GM23338 (cell line): Measurements from ENCODE around the gene INPP4B. TPM values are rescaled to one million over a fixed set of nuclear protein-coding genes. Genes with fewer than 3 reads are reported as not detected.

Source experiments
- ATAC-seq: fragments of 200-7000 bp; cut with Tn5 transposase; 3 replicates; pipeline ENCODE4 v1.9.1; 2020
- DNase-seq: peaks from one replicate; pipeline ENCODE4 v3.0.0-alpha.2; 2015; ENCODE audit warnings: low spot score
- H2AFZ ChIP-seq: fragments of 200-600 bp; sonication (generic); 2 replicates; pipeline ENCODE4 v1.8.0; 2016; ENCODE audit warnings: antibody characterized with exemption, mild to moderate bottlenecking, moderate library complexity
- H3F3A ChIP-seq: fragments of 200-600 bp; sonication (generic); replicated peaks from 2 replicates; pipeline ENCODE4 v1.8.0; 2017; ENCODE audit warnings: antibody characterized with exemption, mixed run types, low read depth
- H3K27ac ChIP-seq: fragments of 200-600 bp; sonication (generic); 2 replicates; pipeline ENCODE4 v1.6.1; 2016; ENCODE audit warnings: low read depth
- H3K27me3 ChIP-seq: fragments of 200-600 bp; sonication (generic); 2 replicates; pipeline ENCODE4 v1.8.0; 2016; ENCODE audit warnings: mild to moderate bottlenecking, mixed run types, moderate library complexity; ENCODE audit not compliant: insufficient read depth
- H3K36me3 ChIP-seq: fragments of 200-600 bp; sonication (generic); 2 replicates; pipeline ENCODE4 v1.8.0; 2016; ENCODE audit warnings: mild to moderate bottlenecking; ENCODE audit not compliant: insufficient read depth
- H3K4me1 ChIP-seq: fragments of 200-600 bp; sonication (generic); 2 replicates; pipeline ENCODE4 v1.8.0; 2016; ENCODE audit warnings: mild to moderate bottlenecking, moderate library complexity; ENCODE audit not compliant: insufficient read depth
- H3K4me2 ChIP-seq: fragments of 200-600 bp; sonication (generic); 2 replicates; pipeline ENCODE4 v1.7.1; 2017; ENCODE audit warnings: mixed run types
- H3K4me3 ChIP-seq: fragments of 200-600 bp; sonication (generic); 2 replicates; pipeline ENCODE4 v1.6.1; 2016; ENCODE audit warnings: mixed run types
- H3K79me2 ChIP-seq: fragments of 200-600 bp; sonication (generic); replicated peaks from 2 replicates; pipeline ENCODE4 v1.8.0; 2017; ENCODE audit warnings: mild to moderate bottlenecking; ENCODE audit not compliant: insufficient read depth
- H3K9me2 ChIP-seq: fragments of 200-600 bp; sonication (generic); 2 replicates; pipeline ENCODE4 v1.8.0; 2017; ENCODE audit not compliant: insufficient read depth
- H4K20me1 ChIP-seq: fragments of 200-600 bp; sonication (generic); replicated peaks from 2 replicates; pipeline ENCODE4 v1.8.0; 2017; ENCODE audit warnings: mild to moderate bottlenecking; ENCODE audit not compliant: insufficient read depth
- H3K27ac Mint-ChIP-seq: 2 replicates; pipeline ENCODE4 v1.8.0; 2020; ENCODE audit warnings: inconsistent platforms, mild to moderate bottlenecking, moderate library complexity, mixed read lengths
- H3K27me3 Mint-ChIP-seq: 3 replicates; pipeline ENCODE4 v1.8.0; 2022; ENCODE audit warnings: low read depth, mild to moderate bottlenecking, moderate library complexity, mixed read lengths, inconsistent platforms; ENCODE audit not compliant: insufficient read depth, poor library complexity
- H3K36me3 Mint-ChIP-seq: 3 replicates; pipeline ENCODE4 v1.8.0; 2021; ENCODE audit warnings: low read depth, mild to moderate bottlenecking, inconsistent platforms, moderate library complexity, mixed read lengths
- H3K4me1 Mint-ChIP-seq: 3 replicates; pipeline ENCODE4 v1.8.0; 2020; ENCODE audit warnings: mild to moderate bottlenecking, inconsistent platforms, mixed read lengths
- H3K4me3 Mint-ChIP-seq: 3 replicates; pipeline ENCODE4 v1.8.0; 2021; ENCODE audit warnings: moderate library complexity, mild to moderate bottlenecking, inconsistent platforms, mixed read lengths
- H3K9me3 Mint-ChIP-seq: 3 replicates; pipeline ENCODE4 v1.8.0; 2020; ENCODE audit warnings: moderate library complexity, mild to moderate bottlenecking, inconsistent platforms, mixed read lengths
- CREB1 ChIP-seq: fragments of 250-450 bp; sonication (Bioruptor Pico); IDR thresholded peaks from 2 replicates; pipeline ENCODE4 v1.5.0; 2020; ENCODE audit warnings: low read depth, mild to moderate bottlenecking, moderate library complexity
- ETS1 ChIP-seq: IDR thresholded peaks from 2 replicates; pipeline ENCODE4 v1.6.1; 2016; ENCODE audit warnings: antibody characterized with exemption
- EZH2 ChIP-seq: fragments of 200-600 bp; sonication (generic); IDR thresholded peaks from one replicate; pipeline ENCODE4 v1.8.0; 2017; ENCODE audit warnings: antibody characterized with exemption, mild to moderate bottlenecking, low read depth; ENCODE audit not compliant: unreplicated experiment
- EZH2phosphoT487 ChIP-seq: fragments of 200-600 bp; sonication (generic); IDR thresholded peaks from one replicate; pipeline ENCODE4 v1.8.1; 2018; ENCODE audit warnings: antibody characterized with exemption; ENCODE audit not compliant: unreplicated experiment
- JUNB ChIP-seq: IDR thresholded peaks from one replicate; pipeline ENCODE4 v1.6.1; 2016; ENCODE audit warnings: antibody characterized with exemption; ENCODE audit not compliant: unreplicated experiment
- NANOG ChIP-seq: IDR thresholded peaks from 2 replicates; pipeline ENCODE4 v1.6.1; 2016; ENCODE audit warnings: antibody characterized with exemption, borderline replicate concordance
- POLR2AphosphoS5 ChIP-seq: IDR thresholded peaks from 2 replicates; pipeline ENCODE4 v1.6.1; 2016; ENCODE audit warnings: antibody characterized with exemption, low read depth
- STAT1 ChIP-seq: IDR thresholded peaks from one replicate; pipeline ENCODE4 v1.6.1; 2016; ENCODE audit warnings: antibody characterized with exemption; ENCODE audit not compliant: unreplicated experiment
- ZNF114 ChIP-seq: fragments of 250-450 bp; sonication (Bioruptor Pico); IDR thresholded peaks from 2 replicates; pipeline ENCODE4 v1.5.0; 2020; ENCODE audit warnings: mild to moderate bottlenecking, moderate library complexity
- polyA plus RNA-seq: library from polyadenylated mRNA; unstranded; fragments of >200 nt; fragmentation: Nextera tagmentation; extraction: Ambion mirVana; gene quantifications from 2 replicates; pipeline ENCODE4 v1.2.1, GENCODE V29; 2016
- total RNA-seq: library from RNA; depleted of rRNA; stranded (reverse); fragments of >200 nt; shearing (Covaris generic); gene quantifications from 2 replicates; pipeline ENCODE4 v1.2.3, GENCODE V29; 2014
- TF ChIP-seq, protein P1 (sequence below), 2 experiments: fragments of 200-600 bp in 1 of 2; sonication (generic) in 1 of 2; conservative IDR thresholded peaks; 2 replicates each; pipeline versions ENCODE4 v1.5.1 to v1.6.1; 2016 to 2017; ENCODE audit warnings: antibody characterized with exemption in 2 of 2, low read depth in 2 of 2, mild to moderate bottlenecking in 2 of 2, moderate library complexity in 1 of 2
- TF ChIP-seq, protein P2 (sequence below): IDR thresholded peaks from one replicate; pipeline ENCODE4 v1.6.1; 2018; ENCODE audit warnings: antibody characterized with exemption; ENCODE audit not compliant: unreplicated experiment

INPP4B gene
- total and polyA plus RNA-seq, 2 experiments from 2014 or later, result 0.11 to 0.14 TPM

DNA sequence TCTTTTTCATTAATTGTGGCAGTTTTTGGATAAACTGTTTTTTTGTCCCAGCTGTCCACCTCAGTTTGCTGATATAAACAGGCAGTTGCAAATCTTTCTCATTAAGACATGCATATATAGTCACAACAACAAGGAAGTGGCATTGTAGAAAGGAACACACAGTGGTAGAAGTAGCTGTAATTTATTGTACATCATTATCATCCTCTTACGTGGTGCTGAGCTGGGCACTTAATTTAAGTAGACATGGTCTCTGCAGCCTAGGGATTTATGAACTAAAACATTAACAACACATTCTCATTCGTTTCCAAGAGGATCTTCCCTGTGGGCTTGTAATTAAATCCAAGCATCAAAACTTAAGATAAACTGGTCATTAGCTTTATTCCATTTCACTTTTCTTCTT is 500.2 kb downstream of the INPP4B start (continued):
- TF ChIP-seq, protein P1, sequence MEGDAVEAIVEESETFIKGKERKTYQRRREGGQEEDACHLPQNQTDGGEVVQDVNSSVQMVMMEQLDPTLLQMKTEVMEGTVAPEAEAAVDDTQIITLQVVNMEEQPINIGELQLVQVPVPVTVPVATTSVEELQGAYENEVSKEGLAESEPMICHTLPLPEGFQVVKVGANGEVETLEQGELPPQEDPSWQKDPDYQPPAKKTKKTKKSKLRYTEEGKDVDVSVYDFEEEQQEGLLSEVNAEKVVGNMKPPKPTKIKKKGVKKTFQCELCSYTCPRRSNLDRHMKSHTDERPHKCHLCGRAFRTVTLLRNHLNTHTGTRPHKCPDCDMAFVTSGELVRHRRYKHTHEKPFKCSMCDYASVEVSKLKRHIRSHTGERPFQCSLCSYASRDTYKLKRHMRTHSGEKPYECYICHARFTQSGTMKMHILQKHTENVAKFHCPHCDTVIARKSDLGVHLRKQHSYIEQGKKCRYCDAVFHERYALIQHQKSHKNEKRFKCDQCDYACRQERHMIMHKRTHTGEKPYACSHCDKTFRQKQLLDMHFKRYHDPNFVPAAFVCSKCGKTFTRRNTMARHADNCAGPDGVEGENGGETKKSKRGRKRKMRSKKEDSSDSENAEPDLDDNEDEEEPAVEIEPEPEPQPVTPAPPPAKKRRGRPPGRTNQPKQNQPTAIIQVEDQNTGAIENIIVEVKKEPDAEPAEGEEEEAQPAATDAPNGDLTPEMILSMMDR (conservative IDR thresholded peaks at IDR 0.05; ENCODE audit: low read depth in 2 of 2), result no peak
- TF ChIP-seq, protein P2, sequence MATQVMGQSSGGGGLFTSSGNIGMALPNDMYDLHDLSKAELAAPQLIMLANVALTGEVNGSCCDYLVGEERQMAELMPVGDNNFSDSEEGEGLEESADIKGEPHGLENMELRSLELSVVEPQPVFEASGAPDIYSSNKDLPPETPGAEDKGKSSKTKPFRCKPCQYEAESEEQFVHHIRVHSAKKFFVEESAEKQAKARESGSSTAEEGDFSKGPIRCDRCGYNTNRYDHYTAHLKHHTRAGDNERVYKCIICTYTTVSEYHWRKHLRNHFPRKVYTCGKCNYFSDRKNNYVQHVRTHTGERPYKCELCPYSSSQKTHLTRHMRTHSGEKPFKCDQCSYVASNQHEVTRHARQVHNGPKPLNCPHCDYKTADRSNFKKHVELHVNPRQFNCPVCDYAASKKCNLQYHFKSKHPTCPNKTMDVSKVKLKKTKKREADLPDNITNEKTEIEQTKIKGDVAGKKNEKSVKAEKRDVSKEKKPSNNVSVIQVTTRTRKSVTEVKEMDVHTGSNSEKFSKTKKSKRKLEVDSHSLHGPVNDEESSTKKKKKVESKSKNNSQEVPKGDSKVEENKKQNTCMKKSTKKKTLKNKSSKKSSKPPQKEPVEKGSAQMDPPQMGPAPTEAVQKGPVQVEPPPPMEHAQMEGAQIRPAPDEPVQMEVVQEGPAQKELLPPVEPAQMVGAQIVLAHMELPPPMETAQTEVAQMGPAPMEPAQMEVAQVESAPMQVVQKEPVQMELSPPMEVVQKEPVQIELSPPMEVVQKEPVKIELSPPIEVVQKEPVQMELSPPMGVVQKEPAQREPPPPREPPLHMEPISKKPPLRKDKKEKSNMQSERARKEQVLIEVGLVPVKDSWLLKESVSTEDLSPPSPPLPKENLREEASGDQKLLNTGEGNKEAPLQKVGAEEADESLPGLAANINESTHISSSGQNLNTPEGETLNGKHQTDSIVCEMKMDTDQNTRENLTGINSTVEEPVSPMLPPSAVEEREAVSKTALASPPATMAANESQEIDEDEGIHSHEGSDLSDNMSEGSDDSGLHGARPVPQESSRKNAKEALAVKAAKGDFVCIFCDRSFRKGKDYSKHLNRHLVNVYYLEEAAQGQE, result no peak

GRCh38 chr4:142341268-142341667 is 504.8 kb downstream of the INPP4B start:
- Mint-ChIP-seq H3K27ac (no peak overlapping the region), H3K36me3 (peaks cover 1% of the 10 kb centered on the region; the same call in 2 of the 3 replicates), H3K4me3 (no peak overlapping the region), H3K27me3 (no peaks in the 10 kb centered on the region), H3K9me3 (peaks cover 9% of the 10 kb centered on the region), H3K4me1 (no peaks in the 10 kb centered on the region)
- Histone ChIP-seq H3K9me2 (no peaks in the 10 kb centered on the region), H4K20me1 (no peaks in the 10 kb centered on the region), H3K79me2 (no peaks in the 10 kb centered on the region), H3K4me3 (no peak overlapping the region), H3F3A (no peaks in the 10 kb centered on the region), H2AFZ (no peak overlapping the region), H3K4me2 (no peak overlapping the region), H3K27me3 (no peaks in the 10 kb centered on the region), H3K36me3 (no peaks in the 10 kb centered on the region), H3K4me1 (no peaks in the 10 kb centered on the region), H3K27ac (no peak overlapping the region)
- DNase-seq (no peak), ATAC-seq (no peak)
- TF ChIP-seq EZH2 (no peak), NANOG (no peak), ZNF114 (CRISPR knock-in tag) (no peak), CREB1 (no peak), EZH2phosphoT487 (no peak), ETS1 (no peak), POLR2AphosphoS5 (no peak), STAT1 (no peak), JUNB (no peak)
- TF ChIP-seq, protein P1 (conservative IDR thresholded peaks at IDR 0.05; ENCODE audit: low read depth in 2 of 2), result no peak
- TF ChIP-seq, protein P2, result no peak
